GM18870 (cell line): ENCODE measurements around the gene CRIP3.
"Not testable (repeated sequence)": the region's sequence is repeated elsewhere in the genome, so short reads cannot be mapped to it uniquely, and the experiment has no call there.

Experiments
- ATAC-seq: cut with Tn5 transposase; IDR thresholded peaks from one replicate; pipeline ENCODE4 v1.9.1; 2021; ENCODE audit warnings: moderate library complexity; ENCODE audit not compliant: unreplicated experiment

CRIP3 gene, protein sequence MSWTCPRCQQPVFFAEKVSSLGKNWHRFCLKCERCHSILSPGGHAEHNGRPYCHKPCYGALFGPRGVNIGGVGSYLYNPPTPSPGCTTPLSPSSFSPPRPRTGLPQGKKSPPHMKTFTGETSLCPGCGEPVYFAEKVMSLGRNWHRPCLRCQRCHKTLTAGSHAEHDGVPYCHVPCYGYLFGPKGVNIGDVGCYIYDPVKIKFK

DNA sequence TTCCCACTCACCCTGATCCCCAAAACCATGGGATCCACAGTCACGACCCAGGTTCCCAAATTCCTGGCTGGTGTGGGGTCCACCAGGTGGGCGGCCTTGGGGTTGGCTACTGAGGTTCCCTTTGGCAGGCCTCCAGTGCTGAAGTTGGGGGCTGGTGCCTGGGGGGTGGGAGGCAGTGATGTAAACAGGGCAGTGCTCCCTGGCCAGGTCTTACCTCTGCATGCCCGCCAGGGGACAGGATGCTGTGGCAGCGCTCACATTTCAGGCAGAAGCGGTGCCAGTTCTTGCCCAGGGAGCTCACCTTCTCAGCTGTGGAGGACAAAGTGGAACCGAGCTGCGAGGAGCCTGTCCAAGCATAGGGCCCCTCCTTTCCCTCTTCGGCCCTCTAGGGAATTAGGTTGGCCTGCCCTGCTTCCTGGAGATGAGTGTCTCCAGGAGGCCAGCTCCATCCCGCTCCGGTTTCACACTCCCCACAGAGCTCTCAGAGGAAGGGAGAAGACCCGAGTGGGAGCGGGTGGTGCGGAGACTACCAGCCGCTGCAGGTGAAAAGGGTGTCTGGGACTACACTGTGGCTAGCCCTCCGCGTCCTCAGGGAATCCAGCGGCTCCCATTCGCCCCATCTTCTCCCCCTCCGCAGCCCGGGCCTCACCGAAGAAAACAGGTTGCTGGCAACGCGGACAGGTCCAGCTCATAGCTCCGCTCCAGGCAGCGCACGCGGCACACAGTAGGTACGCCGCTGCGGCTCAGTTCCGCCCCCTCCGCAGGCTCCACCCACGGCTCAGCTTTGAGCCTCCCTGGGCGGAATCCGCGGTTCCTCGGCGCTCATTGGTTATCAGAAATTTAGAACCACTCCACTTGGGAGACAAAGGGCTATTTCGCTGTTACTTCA lies at the start of gene CRIP3:
Gene CRIP3, minus strand, starts transcription at position 726 of the 889 bp plus-strand sequence. Its CDS starts 34 bp downstream, at position 692.
- ATAC-seq, result no peak

DNA sequence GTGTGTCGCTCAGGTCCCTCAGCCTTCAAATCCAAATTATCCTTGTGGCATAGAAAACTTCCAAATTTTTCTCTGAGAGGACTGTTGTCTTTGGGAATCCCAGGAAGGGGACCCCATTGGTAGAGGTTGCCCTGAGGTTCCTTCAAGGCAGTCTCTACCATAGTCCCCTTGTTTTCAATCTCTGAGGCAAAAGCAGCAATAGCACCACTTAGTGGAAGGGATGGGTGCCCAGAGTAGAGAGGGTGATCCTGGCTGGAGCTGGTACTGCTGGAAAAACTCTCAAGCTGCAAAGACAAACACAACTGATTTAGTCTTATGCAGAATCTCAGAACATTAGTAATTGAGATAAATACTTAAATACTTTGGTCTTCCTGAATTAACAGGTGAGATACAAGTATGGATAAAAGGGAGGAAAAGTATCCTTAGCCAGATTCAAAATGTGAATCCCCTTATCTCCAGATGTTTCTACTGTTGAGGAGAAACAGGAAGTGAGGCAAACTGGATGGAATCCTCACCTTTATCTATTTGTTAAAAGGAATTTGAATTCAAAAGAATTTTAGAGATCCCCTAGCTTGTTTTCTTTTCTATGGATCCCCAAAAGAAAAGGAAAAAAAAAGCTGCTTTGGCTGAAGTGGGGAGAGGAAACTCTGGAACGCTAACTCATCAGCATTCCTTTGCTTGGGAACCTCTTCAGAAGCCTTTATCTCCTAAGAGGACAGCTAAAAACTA lies 47.4 kb upstream of the CRIP3 start:
- no peak for ATAC-seq

DNA sequence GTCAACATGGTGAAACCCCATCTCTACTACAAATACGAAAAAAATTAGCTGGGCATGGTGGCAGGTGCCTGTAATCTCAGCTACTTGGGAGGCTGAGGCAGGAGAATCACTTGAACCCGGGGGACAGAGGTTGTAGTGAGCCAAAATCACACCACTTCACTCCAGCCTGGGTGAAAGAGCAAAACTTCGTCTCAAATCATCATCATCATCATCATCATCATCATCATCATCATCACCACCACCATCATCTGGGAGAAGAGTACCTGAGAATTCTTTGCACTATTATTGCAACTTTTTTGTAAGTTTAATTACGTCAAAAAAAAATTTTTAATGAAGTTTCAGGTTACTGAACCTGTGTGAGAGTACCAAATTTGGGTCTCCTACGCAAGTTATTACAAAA lies 43.3 kb upstream of the CRIP3 start:
- ATAC-seq, result not testable (repeated sequence)

DNA sequence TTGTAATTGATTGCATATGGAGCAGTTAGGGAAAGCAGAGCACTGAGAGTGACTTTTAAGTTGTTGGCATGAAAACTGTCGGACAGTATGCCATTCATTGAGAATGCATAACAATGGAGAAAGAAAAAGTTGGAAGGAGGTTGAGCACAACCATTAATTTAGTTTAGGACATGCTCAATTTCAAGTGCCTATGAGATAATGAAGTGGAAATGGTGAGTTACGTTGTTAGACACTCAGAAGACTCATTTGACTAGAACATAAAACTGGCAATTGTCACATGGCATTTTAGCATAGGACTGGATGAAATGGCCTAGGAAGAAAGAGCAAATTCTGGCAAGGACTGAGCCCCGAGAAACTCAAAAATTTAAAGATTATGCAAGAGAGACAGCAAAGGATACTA lies 38.8 kb upstream of the CRIP3 start:
- no peak for ATAC-seq

DNA sequence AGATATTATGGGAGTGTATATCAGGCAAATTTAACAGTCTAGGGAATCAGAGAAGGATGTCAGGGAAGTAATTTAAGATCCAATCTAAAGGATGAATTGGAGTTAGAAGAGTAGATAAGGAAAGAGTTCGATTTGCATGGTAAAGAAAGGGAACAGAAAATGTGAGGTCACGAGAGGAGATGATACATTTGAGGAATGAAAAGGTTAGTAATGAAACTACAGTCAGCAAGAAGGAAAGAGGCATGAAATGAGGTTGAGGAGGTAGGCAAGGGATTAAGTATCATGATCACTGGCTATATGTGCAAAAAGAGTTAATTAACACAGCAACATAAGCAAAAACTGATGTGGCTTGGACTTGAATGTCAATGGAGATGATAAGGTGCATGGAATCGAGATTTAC lies 38.4 kb upstream of the CRIP3 start:
- no peak for ATAC-seq

DNA sequence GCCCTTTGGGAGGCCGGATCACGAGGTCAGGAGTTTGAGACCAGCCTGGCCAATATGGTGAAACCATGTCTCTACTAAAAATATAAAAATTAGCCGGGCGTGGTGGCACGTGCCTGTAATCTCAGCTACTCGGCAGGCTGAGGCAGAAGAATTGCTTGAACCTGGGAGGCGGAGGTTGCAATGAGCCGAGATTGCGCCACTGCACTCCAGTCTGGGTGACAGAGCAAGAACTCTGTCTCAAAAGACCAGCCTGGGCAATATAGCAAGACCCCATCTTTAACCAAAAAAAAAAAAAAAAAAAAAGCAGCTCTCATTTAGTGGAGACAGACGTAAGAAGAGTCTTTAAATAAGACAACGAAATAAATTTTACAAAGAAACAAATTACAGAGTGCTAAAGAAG lies 37.6 kb upstream of the CRIP3 start:
- not testable (repeated sequence) for ATAC-seq

DNA sequence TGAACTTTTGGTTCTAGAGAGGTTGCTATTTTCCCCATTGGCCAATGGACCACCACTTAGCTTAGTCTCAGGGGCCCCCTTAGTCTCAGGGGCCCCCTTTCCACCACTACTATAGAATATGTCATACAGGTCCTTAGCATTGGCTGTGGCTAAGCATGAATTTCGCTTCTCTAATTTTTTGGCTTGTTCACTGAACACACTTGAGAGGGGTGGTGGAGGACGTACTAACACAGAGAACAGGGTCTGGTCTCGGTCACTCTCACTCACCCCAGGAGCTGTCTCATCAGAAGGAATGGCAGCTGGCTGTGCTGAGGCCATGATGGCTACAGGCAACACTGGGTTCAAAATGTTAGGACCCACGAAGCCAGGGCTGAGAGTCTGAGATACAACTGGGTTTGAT lies 30.5 kb upstream of the CRIP3 start:
- ATAC-seq, result no peak

DNA sequence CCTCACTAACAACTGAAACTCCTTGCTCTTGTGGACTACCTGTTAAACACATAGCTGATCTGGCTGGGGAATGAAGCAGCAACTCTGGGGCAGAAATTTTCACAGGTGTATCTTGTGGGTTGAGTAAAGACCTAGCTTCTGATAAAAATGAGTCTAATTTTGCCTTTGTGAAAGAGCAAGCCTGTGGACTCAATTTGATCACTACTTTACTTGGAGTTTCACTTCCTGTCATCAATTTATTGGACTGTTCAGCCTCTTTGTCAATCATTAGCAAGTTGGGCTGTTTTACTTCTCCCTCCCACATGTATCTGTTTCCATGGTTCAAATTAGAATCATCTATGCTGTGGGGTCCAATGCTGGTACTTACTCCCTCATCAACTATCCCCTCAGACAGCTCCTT lies 29.6 kb upstream of the CRIP3 start:
- peak; percentile 59 for ATAC-seq

DNA sequence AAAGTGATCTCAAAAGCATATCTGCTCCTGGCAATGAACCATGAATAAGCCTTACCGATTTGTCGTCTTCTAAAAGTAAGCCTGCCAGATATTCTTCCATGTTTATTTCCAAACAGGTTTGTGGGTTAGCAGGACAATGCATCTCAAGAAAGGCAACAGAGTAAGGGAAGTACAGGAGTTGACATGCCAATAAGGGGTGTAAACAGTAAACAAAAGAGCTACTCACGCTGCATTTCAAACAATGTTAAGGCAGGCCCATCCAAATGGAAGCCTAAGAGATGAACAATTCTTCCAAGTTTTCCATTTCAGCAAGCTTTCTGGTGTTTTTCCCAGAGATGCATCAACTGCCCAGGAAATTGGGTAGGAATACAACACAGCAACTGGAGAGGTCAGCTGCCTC lies 27.8 kb upstream of the CRIP3 start:
- no peak for ATAC-seq

DNA sequence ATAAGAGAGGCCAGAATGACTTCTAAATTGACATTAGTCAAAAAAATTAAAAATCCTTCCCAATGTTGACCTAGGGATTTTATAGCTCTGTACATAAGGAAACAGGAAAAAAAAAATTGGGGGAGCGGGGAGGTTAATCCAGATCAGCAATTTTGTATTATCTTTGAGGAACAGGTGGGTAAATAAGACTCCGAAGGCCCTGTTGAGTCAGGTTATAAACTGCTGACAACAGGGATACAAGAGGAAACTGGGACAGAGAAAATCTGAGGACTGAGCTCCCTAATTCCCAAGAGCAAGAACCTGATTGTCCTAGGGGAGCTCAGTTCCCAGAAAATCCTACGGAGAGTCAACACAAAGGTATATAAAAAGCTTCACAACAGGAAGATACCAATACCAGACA lies 26.8 kb upstream of the CRIP3 start:
- ATAC-seq, result no peak

DNA sequence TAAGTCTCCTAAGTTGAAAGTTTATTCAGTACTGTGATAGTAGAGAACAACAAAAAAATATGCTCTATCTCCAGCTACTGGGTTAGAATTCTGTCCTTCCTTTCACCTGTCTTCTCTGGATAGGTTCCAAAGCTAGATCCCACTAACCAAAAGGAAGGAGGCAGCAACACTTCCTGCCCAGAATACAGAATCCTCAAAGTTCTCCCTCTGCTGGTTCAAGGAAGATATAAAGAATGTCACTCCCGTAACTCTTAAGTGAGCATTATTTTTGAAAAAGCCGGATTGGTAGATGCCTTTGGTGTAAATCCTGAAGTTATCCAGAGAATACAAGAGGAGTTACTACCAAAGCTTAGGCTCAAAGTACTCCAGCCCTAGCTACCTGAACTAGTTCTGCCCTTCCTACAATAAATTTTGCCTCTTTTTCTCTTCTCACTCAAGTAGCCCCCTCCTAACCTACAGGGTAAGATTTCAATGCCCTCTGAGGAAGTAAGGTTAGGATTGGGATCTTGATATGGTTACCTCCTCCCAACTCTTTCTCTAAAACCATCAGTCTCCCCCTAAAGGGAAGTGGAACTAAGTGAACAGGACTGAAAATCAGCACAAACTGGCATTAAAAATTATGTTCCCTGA lies 26.0 kb upstream of the CRIP3 start:
- no peak for ATAC-seq

DNA sequence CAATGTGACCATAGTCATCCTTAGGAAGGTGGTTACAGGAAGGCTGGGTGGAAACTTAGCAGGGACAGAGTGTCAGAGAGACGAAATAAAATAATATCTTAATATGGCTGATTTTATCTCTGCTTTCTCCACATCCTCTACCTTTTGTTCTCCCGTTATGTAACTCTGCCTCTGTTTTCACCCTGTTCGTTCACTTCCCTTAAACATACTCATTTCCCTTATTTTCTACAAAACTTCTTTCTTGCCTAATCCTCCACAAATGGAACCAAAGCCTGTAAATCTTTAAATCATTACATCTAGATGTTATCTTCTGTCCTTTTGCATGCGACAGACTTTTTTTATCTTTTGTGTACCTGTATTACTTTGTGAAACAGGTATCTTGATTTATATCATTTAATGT lies 23.3 kb upstream of the CRIP3 start:
- no peak for ATAC-seq

DNA sequence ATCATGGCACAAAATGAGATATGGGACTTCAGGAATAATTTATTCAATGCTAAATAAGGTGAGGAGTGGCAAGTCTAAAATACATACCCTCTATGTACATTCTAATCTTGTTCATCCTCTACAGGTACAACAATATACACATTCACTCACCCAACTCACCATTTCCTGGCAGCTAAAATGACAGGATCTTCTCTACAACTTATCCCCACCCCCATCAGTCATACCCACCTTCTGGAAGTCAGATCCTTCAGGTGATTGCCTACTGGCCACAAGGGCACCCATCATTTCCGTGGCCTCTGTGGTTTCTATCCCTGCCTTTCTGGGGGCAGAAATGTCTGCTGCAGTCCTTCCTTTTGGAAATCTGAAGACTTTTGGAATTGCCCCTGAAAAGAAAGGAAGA lies 22.8 kb upstream of the CRIP3 start:
- ATAC-seq, result no peak

DNA sequence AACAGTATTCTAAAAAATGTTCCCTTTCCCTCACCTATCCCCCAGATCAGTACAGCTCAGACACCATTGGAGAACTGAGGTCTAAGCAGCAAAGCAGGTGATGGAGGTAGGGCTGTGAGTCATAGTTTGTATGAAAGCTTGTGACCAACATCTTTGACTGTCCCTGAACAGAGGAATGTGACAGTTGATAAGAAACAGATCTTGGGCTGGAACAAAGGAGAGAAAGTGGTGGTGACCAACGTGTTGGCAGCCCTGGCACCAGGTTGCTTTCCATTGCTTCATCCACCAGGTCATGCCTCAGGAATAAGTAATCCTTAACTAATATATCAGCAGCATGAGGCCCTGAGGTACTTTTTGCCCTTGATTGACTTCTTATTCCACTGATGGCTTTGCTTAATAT lies 19.9 kb upstream of the CRIP3 start:
- no peak for ATAC-seq

DNA sequence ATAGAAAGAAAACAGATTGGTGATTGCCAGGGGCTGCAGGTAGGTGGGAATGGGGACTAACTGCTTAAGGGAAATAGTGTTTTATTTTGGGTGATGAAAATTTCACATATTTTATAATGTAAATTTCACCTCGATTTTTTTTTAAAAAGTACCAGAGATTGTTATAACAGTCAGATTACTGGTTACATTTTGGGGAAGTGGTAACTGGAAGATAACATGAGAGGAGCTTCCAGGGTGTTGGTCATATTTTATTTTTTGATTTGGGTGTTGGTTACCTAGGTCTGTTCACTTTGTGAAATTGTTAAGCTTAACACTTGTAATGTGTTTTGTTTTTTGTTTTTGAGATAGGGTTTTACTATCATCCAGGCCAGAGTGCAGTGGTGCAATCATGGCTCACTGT lies 17.2 kb upstream of the CRIP3 start:
- ATAC-seq, result no peak

DNA sequence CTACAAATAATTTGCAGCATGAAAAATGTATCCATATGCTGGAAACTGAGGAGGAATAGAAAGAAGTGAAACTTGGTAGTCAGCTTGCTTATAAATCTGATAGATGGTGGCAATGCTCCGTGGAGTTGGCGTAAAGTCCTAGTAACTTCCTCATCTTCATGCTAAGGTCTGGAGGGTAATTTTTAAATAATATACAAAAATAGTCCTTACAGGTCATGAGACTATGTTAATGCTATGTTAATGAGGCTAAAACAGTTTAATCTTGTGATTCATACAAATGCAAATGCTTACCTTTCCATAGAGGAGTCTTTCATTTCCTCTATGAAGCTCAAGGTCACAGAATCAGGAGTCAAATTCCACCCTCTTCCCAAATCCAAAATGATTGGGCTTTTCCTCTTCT lies 9.4 kb upstream of the CRIP3 start:
- no peak for ATAC-seq

DNA sequence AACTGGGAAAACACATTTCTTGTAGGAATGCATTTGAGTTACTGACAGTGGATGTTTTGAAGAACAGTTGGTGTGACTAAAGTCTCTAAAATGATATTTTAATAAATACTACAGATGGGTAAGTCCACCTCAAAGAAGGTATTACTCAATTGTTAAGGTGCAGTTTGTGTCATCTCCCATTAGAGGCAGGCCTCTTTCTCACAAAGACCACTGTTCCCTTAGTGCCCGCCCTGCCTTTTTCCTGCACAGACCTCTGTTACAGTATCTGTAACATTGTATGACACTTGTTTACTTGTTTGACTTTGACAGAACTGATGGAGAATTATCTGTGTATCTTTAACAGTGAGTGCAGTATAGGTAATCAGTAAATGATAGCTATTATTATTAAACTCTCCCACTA lies 5.2 kb upstream of the CRIP3 start:
- no peak for ATAC-seq

DNA sequence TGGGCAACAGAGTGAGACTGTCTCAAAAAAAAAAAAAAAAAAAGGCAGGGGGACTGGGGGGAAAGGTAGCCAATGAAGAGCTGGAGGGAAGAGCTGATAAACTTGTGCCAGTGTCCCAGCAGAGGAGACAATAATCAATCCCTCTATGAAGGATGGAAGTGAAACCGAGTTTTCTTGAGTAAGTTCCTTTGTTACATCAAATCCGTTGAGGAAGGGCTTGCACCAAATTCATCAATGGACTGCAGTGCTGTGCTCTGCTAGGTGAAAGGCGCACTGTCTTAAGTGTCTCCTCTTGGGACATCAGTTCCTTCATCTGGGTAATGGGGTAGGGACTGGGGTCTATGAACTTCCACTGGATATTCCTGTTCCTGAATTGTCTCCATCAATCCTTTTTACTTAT lies 3.0 kb upstream of the CRIP3 start:
- no peak for ATAC-seq

DNA sequence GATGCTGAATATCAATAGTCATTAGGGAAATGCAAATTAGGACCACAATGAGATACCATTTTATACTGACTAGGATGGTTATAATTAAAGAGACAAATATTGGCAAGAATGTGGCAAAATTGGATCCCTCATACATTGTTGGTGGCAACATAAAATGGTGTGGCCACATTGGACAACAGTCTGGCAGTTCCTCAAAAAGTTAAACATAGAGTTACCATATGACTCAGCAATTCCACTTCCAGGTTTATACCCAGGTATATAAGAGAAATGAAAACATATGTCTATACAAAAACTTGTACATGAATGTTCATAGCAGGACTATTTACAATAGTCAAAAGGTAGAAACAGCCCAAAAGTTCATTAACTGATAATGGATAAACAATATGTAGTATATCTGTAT lies 2.0 kb upstream of the CRIP3 start:
- no peak for ATAC-seq

DNA sequence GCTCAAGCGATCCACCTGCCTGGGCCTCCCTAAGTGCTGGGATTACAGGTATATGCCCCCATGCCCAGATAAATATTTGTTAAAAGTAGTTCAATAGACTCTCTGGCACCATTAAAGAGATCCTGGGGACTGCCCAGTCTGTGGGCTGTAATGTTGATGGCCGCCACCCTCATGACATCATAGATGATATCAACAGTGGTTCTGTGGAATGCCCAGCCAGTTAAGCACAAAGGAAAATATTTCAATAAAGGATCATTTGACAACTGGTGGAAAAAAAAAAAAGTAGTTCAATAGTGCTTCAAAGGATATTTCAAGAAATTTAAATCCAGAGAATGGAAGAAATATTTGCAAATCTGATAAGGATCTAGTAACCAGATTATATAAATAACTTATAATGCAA lies 1.5 kb upstream of the CRIP3 start:
- ATAC-seq, result no peak

DNA sequence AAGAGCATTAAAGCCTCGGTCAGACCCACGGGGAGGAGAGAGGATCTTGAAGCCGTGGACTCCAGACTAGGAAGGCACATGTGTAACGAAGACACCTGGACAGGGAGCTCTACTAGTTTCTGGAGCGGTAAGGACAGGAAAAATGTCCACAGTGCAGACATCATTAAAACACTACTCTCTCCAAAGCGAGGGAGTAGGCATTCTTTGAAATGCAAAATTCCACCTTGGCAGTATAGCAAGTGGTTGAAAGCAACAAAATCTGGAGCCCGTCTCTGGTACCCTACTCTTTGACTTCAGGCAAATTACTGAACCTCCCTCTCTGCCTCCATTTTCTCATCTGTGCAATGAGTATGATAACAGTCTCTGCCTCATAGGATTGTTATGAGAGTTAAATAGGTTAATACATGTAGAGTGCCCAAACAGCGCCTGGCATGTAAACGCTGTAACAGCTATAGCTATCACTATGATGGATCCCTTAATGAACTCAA lies 408 bp upstream of the CRIP3 start:
- ATAC-seq, result no peak
